SK-N-SH treated with all-trans-retinoic acid at 6 μM for 48 hours (cell line): ENCODE data around the gene HSF2BP.

Source experiments
- ATAC-seq: fragments of 200-7000 bp; cut with Tn5 transposase; 3 replicates; pipeline ENCODE4 v1.9.1; 2020; ENCODE audit warnings: mild to moderate bottlenecking, moderate library complexity
- ARNTL ChIP-seq: fragments of 450-650 bp; formaldehyde crosslinking; IDR thresholded peaks from 2 replicates; pipeline ENCODE4 v1.5.0; 2020; ENCODE audit warnings: low read depth, mild to moderate bottlenecking, moderate library complexity, borderline replicate concordance
- BACH2 ChIP-seq: fragments of 250-450 bp; sonication (Bioruptor Pico); IDR thresholded peaks from 2 replicates; pipeline ENCODE4 v1.9.0; 2021; ENCODE audit warnings: mild to moderate bottlenecking, borderline replicate concordance
- CSDC2 ChIP-seq: fragments of 250-450 bp; sonication (Bioruptor Pico); IDR thresholded peaks from 2 replicates; pipeline ENCODE4 v1.5.0; 2020; ENCODE audit warnings: mild to moderate bottlenecking, moderate library complexity
- CSRNP3 ChIP-seq: fragments of 250-450 bp; sonication (Bioruptor Pico); IDR thresholded peaks from 2 replicates; pipeline ENCODE4 v1.5.1; 2021; ENCODE audit warnings: mild to moderate bottlenecking, moderate library complexity
- ESRRG ChIP-seq: fragments of 250-450 bp; sonication (Bioruptor Pico); IDR thresholded peaks from 2 replicates; pipeline ENCODE4 v1.6.1; 2021; ENCODE audit warnings: mild to moderate bottlenecking
- GLIS3 ChIP-seq: fragments of 250-450 bp; sonication (Bioruptor Pico); IDR thresholded peaks from 2 replicates; pipeline ENCODE4 v1.5.0; 2020; ENCODE audit warnings: mild to moderate bottlenecking, moderate library complexity
- ISL1 ChIP-seq: fragments of 250-450 bp; sonication (Bioruptor Pico); IDR thresholded peaks from 2 replicates; pipeline ENCODE4 v2.1.2; 2022; ENCODE audit warnings: mild to moderate bottlenecking, moderate library complexity
- OSR1 ChIP-seq: fragments of 250-450 bp; sonication (Bioruptor Pico); IDR thresholded peaks from 2 replicates; pipeline ENCODE4 v1.8.0; 2022; ENCODE audit warnings: moderate library complexity, mild to moderate bottlenecking, inconsistent platforms
- PPARA ChIP-seq: fragments of 250-450 bp; sonication (Bioruptor Pico); IDR thresholded peaks from 2 replicates; pipeline ENCODE4 v1.5.0; 2020; ENCODE audit warnings: mild to moderate bottlenecking, borderline replicate concordance
- RARB ChIP-seq: fragments of 250-450 bp; sonication (Bioruptor Pico); IDR thresholded peaks from 2 replicates; pipeline ENCODE4 v1.8.0; 2021; ENCODE audit warnings: mild to moderate bottlenecking, moderate library complexity
- SNAI2 ChIP-seq: fragments of 250-450 bp; sonication (Bioruptor Pico); IDR thresholded peaks from 2 replicates; pipeline ENCODE4 v1.5.0; 2020; ENCODE audit warnings: mild to moderate bottlenecking, moderate library complexity
- TOX ChIP-seq: fragments of 250-450 bp; sonication (Bioruptor Pico); IDR thresholded peaks from 2 replicates; pipeline ENCODE4 v1.8.0; 2021; ENCODE audit warnings: mild to moderate bottlenecking, moderate library complexity, borderline replicate concordance
- TSHZ2 ChIP-seq: fragments of 250-450 bp; sonication (Bioruptor Pico); IDR thresholded peaks from 2 replicates; pipeline ENCODE4 v1.5.0; 2020; ENCODE audit warnings: mild to moderate bottlenecking, moderate library complexity
- ZC3H10 ChIP-seq: fragments of 250-450 bp; sonication (Bioruptor Pico); IDR thresholded peaks from 2 replicates; pipeline ENCODE4 v1.5.1; 2021; ENCODE audit warnings: mild to moderate bottlenecking, moderate library complexity
- ZFP3 ChIP-seq: fragments of 250-450 bp; sonication (Bioruptor Pico); IDR thresholded peaks from 2 replicates; pipeline ENCODE4 v1.5.0; 2020; ENCODE audit warnings: mild to moderate bottlenecking, moderate library complexity
- ZFP30 ChIP-seq: fragments of 450-650 bp; formaldehyde crosslinking; IDR thresholded peaks from 2 replicates; pipeline ENCODE4 v1.5.0; 2022; ENCODE audit warnings: mild to moderate bottlenecking, moderate library complexity
- ZNF565 ChIP-seq: fragments of 450-650 bp; formaldehyde crosslinking; conservative IDR thresholded peaks from 2 replicates; pipeline ENCODE4 v1.5.0; 2020; ENCODE audit warnings: low read depth, mild to moderate bottlenecking, moderate library complexity
- ZNF8 ChIP-seq: fragments of 450-650 bp; formaldehyde crosslinking; IDR thresholded peaks from 2 replicates; pipeline ENCODE4 v1.5.0; 2020; ENCODE audit warnings: mild to moderate bottlenecking, moderate library complexity
- TF ChIP-seq, protein P1 (sequence below): fragments of 250-450 bp; sonication (Bioruptor Pico); IDR thresholded peaks from 2 replicates; pipeline ENCODE4 v1.5.1; 2020; ENCODE audit warnings: low read depth, mild to moderate bottlenecking, moderate library complexity
- TF ChIP-seq, protein P2 (sequence below): fragments of 250-450 bp; sonication (Bioruptor Pico); IDR thresholded peaks from 2 replicates; pipeline ENCODE4 v1.8.0; 2021; ENCODE audit warnings: low read depth, mild to moderate bottlenecking, moderate library complexity, borderline replicate concordance
- TF ChIP-seq, protein P3 (sequence below): fragments of 250-450 bp; sonication (Bioruptor Pico); IDR thresholded peaks from 2 replicates; pipeline ENCODE4 v1.8.0; 2020; ENCODE audit warnings: mild to moderate bottlenecking, moderate library complexity, borderline replicate concordance

Gene HSF2BP

GRCh38 chr21:43599728-43600127 lies 59.6 kb downstream of the HSF2BP start:
- TF ChIP-seq CSDC2 (CRISPR knock-in tag) (no peak), OSR1 (no peak), ARNTL (CRISPR knock-in tag) (no peak), RARB (CRISPR knock-in tag) (no peak), ZFP3 (CRISPR knock-in tag) (no peak), ZNF565 (CRISPR knock-in tag) (no peak), ZNF8 (no peak), SNAI2 (CRISPR knock-in tag) (no peak), TOX (CRISPR knock-in tag) (no peak), ISL1 (CRISPR knock-in tag) (no peak), PPARA (no peak), ZC3H10 (CRISPR knock-in tag) (no peak)
- TF ChIP-seq, protein P1, sequence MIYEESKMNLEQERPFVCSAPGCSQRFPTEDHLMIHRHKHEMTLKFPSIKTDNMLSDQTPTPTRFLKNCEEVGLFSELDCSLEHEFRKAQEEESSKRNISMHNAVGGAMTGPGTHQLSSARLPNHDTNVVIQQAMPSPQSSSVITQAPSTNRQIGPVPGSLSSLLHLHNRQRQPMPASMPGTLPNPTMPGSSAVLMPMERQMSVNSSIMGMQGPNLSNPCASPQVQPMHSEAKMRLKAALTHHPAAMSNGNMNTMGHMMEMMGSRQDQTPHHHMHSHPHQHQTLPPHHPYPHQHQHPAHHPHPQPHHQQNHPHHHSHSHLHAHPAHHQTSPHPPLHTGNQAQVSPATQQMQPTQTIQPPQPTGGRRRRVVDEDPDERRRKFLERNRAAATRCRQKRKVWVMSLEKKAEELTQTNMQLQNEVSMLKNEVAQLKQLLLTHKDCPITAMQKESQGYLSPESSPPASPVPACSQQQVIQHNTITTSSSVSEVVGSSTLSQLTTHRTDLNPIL (CRISPR knock-in tag), result no peak
- TF ChIP-seq, protein P2, sequence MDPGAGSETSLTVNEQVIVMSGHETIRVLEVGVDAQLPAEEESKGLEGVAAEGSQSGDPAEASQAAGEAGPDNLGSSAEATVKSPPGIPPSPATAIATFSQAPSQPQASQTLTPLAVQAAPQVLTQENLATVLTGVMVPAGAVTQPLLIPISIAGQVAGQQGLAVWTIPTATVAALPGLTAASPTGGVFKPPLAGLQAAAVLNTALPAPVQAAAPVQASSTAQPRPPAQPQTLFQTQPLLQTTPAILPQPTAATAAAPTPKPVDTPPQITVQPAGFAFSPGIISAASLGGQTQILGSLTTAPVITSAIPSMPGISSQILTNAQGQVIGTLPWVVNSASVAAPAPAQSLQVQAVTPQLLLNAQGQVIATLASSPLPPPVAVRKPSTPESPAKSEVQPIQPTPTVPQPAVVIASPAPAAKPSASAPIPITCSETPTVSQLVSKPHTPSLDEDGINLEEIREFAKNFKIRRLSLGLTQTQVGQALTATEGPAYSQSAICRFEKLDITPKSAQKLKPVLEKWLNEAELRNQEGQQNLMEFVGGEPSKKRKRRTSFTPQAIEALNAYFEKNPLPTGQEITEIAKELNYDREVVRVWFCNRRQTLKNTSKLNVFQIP (CRISPR knock-in tag), result no peak
- no peak for ATAC-seq

- ATAC-seq, result no peak
- TF ChIP-seq BACH2 (CRISPR knock-in tag) (no peak), CSRNP3 (CRISPR knock-in tag) (no peak), ESRRG (CRISPR knock-in tag) (no peak), RARB (CRISPR knock-in tag) (no peak), GLIS3 (CRISPR knock-in tag) (no peak), ZFP3 (CRISPR knock-in tag) (no peak), PPARA (no peak), ZNF565 (CRISPR knock-in tag) (no peak), TSHZ2 (CRISPR knock-in tag) (no peak), TOX (CRISPR knock-in tag) (no peak), ZFP30 (CRISPR knock-in tag) (no peak), CSDC2 (CRISPR knock-in tag) (no peak), OSR1 (no peak), ZNF8 (no peak), ZC3H10 (CRISPR knock-in tag) (no peak), ISL1 (CRISPR knock-in tag) (no peak)
- TF ChIP-seq, protein P2 (CRISPR knock-in tag), result no peak
- TF ChIP-seq, protein P3, sequence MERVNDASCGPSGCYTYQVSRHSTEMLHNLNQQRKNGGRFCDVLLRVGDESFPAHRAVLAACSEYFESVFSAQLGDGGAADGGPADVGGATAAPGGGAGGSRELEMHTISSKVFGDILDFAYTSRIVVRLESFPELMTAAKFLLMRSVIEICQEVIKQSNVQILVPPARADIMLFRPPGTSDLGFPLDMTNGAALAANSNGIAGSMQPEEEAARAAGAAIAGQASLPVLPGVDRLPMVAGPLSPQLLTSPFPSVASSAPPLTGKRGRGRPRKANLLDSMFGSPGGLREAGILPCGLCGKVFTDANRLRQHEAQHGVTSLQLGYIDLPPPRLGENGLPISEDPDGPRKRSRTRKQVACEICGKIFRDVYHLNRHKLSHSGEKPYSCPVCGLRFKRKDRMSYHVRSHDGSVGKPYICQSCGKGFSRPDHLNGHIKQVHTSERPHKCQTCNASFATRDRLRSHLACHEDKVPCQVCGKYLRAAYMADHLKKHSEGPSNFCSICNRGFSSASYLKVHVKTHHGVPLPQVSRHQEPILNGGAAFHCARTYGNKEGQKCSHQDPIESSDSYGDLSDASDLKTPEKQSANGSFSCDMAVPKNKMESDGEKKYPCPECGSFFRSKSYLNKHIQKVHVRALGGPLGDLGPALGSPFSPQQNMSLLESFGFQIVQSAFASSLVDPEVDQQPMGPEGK (CRISPR knock-in tag), result no peak
- TF ChIP-seq, all 23 proteins: peak for 0
Measured at GRCh38 chr21:43598416-43599120, 60.7 kb downstream of the HSF2BP start.
